SW 1271 (cell line): ENCODE data around the gene SLC2A9.
"Not testable (repeated sequence)": the region's sequence is repeated elsewhere in the genome, so short reads cannot be mapped to it uniquely, and the experiment has no call there.

ENCODE experiments used
- DNase-seq, 2 experiments: peaks; one replicate each; lab custom pipeline; 2025; lab: John Stamatoyannopoulos, UW

Gene SLC2A9

GRCh38 chr4:9826551-9826950 is 194.7 kb downstream of the SLC2A9 start:
- no peak for DNase-seq

- DNase-seq, result no peak
Observed at GRCh38 chr4:9825049-9825448, 196.2 kb downstream of the SLC2A9 start.

- no peak for DNase-seq
Observed at GRCh38 chr4:9820343-9820742, 201.0 kb downstream of the SLC2A9 start.

- DNase-seq, result no peak
Observed at GRCh38 chr4:9816285-9816684, 205.0 kb downstream of the SLC2A9 start.

GRCh38 chr4:9812501-9813340 is 208.6 kb downstream of the SLC2A9 start:
- DNase-seq, result no peak

- no peak for DNase-seq
Observed at GRCh38 chr4:9811806-9812205, 209.5 kb downstream of the SLC2A9 start.

- DNase-seq, result no peak
Observed at GRCh38 chr4:9808077-9808476, 213.2 kb downstream of the SLC2A9 start.

GRCh38 chr4:9804918-9805317 is 216.4 kb downstream of the SLC2A9 start:
- DNase-seq, result no peak

GRCh38 chr4:9800848-9801247 is 220.4 kb downstream of the SLC2A9 start:
- no peak for DNase-seq

- not testable (repeated sequence) for DNase-seq
Observed at GRCh38 chr4:9796641-9797040, 224.7 kb downstream of the SLC2A9 start.

GRCh38 chr4:9792381-9792780 is 228.9 kb downstream of the SLC2A9 start:
- DNase-seq, result no peak

GRCh38 chr4:9785891-9786290 is 235.4 kb downstream of the SLC2A9 start:
- DNase-seq, result not testable (repeated sequence)

- DNase-seq, result no peak
Observed at GRCh38 chr4:9782136-9782436, 239.2 kb downstream of the SLC2A9 start.

- no peak for DNase-seq
Observed at GRCh38 chr4:9781343-9782135, 239.8 kb downstream of the SLC2A9 start, which contains the start of gene DRD5. Gene DRD5, plus strand, starts transcription at chr4:9781634. Its CDS starts 396 bp downstream, at chr4:9782030.
